ENCODE results near the gene RUSC1.

The RUSC1 gene

DNA sequence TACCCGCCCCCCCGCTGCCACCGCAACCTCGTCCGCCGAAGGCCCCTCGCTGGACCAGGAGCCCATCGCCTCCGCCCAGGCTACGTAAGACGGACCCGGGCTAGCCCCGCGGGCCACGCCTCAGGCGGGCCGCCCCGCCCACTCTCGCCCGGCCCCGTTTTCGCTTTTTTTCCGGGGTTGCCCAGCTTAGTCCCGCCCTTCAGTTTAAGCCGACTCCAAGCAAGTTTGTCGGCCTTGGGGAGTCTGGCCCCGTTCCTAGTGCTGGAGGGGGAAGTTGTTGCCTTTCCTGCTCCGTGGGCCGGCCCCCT is 3.0 kb downstream of the RUSC1 start:
- TF ChIP-seq, protein P1, sequence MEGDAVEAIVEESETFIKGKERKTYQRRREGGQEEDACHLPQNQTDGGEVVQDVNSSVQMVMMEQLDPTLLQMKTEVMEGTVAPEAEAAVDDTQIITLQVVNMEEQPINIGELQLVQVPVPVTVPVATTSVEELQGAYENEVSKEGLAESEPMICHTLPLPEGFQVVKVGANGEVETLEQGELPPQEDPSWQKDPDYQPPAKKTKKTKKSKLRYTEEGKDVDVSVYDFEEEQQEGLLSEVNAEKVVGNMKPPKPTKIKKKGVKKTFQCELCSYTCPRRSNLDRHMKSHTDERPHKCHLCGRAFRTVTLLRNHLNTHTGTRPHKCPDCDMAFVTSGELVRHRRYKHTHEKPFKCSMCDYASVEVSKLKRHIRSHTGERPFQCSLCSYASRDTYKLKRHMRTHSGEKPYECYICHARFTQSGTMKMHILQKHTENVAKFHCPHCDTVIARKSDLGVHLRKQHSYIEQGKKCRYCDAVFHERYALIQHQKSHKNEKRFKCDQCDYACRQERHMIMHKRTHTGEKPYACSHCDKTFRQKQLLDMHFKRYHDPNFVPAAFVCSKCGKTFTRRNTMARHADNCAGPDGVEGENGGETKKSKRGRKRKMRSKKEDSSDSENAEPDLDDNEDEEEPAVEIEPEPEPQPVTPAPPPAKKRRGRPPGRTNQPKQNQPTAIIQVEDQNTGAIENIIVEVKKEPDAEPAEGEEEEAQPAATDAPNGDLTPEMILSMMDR (IDR thresholded peaks at IDR 0.05; ENCODE audit: unreplicated experiment in 3 of 3) = no peak

DNA sequence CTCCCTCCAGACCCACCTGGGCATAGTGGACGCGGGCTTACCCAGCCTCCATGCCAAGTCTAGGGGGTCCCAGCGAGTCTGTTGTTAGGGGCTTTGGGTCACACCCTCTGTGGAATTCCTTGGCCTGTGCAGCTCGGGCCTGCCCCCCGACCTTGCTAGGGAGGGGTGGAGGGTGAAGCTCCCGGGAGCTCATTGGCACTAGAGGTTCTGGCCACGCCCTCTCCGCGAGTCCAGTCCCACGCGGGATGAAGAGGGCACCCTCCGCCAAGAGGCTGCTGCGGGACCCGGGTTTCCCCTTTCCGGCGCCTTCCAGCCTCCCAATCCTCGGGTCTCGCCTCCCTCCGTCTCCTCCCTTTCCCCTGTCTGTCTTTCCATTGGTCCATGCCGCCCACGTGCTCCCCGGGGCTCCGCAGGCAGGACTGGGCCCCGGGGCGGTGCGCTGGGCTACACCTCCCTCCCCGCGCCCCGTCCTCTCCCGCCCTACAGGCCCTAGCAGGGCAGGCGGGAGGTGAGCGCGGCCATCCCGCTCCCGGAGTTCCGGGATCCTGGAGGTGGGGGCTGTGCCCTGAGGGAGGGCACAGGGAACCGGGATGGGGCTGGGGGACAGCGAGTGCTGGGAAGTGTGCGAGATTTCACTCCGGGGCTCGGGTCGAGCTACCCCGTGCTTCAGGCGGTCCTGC is 3.5 kb downstream of the RUSC1 start:
- Mint-ChIP-seq H3K9me3 (no peaks in the 10 kb centered on the region), H3K27me3 (ENCODE audit: low read depth) (no peaks in the 10 kb centered on the region), H3K27ac (peak overlapping the region; percentile 59 to 96 (median 89)), H3K4me3 (peak overlapping the region; percentile 84 to 94 (median 94)), H3K36me3 (ENCODE audit: low read depth) (peaks cover 10% of the 10 kb centered on the region), H3K4me1 (peaks cover 31% of the 10 kb centered on the region)
- TF ChIP-seq, protein P1 (IDR thresholded peaks at IDR 0.05; ENCODE audit: unreplicated experiment in 3 of 3) = no peak

More for the DNA sequence above, 3.0 kb downstream of the RUSC1 start:
- Mint-ChIP-seq H3K4me3 (peak overlapping the region; percentile 84 to 94 (median 94)), H3K27ac (peak overlapping the region; percentile 59 to 96 (median 89)), H3K9me3 (no peaks in the 10 kb centered on the region), H3K27me3 (ENCODE audit: low read depth) (no peaks in the 10 kb centered on the region), H3K4me1 (peaks cover 35% of the 10 kb centered on the region), H3K36me3 (ENCODE audit: low read depth) (peaks cover 15% of the 10 kb centered on the region)

DNA sequence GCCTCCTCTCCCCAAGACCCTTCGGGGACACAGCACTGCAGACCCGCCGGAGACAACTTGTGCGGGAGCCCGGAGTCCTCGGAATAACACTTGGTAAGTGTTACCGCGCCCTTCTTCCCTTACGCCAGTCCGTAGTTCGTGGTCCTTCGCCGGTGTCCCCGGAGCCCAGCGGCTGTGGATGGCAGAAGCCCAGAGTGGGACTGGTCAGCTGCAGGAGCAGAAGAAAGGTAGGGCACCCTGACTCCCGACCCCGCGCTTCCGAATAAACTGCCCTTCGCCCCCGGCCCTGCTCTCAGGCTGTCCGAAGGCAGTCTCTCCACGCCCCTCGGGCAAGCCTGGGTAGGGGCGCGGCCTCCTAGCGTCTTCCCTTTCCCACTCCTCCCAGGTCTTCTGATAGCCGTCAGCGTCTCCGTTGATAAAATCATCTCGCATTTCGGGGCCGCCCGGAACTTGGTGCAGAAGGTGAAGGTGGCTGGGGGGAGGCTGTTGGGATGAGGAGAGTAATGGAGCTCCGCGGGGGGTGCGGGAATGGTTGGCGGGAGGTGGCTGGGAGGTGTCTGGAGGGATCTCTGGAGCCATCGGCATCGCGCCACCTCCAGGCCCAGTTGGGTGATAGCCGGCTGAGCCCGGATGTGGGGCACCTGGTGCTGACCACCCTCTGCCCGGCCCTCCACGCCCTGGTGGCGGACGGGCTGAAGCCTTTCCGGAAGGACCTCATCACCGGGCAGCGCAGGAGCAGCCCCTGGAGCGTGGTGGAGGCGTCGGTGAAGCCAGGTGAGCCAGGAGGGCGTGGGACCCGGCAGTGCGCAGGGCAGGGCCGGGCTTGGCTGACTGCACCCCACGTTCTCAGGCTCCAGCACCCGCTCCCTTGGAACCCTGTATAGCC is 4.3 kb downstream of the RUSC1 start:
- peaks cover 11% of the 10 kb centered on the region for H3K36me3 Mint-ChIP-seq (ENCODE audit: low read depth)
- H3K9me3 Mint-ChIP-seq = no peaks in the 10 kb centered on the region
- H3K27ac Mint-ChIP-seq = peak overlapping the region in 2 of 3 experiments; percentile 78 to 90

DNA sequence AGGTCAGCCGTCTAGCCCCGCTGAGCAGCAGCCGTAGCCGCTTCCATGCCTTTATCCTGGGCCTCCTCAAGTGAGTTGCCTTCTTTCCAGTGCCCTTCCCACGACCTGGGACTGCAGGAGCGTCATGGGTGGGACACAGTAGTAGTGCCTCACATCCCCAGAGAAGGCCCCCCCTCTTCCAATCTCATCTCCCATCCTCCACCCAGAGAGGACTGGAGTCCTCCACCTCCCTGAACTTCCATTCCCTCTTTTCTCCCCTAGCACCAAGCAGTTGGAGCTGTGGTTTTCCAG is 4.9 kb downstream of the RUSC1 start:
- no peaks in the 10 kb centered on the region for H3K27me3 Mint-ChIP-seq (ENCODE audit: low read depth)
- peaks cover 21% of the 10 kb centered on the region for H3K4me1 Mint-ChIP-seq
- H3K36me3 Mint-ChIP-seq (ENCODE audit: low read depth) = peaks cover 17% of the 10 kb centered on the region
- peak overlapping the region; percentile 84 to 94 (median 94) for H3K4me3 Mint-ChIP-seq
- H3K27ac Mint-ChIP-seq = peak overlapping the region in 2 of 3 experiments; percentile 6 to 45
- TF ChIP-seq, protein P1 (IDR thresholded peaks at IDR 0.05; ENCODE audit: unreplicated experiment in 3 of 3) = no peak
- H3K9me3 Mint-ChIP-seq = no peaks in the 10 kb centered on the region

More for the DNA sequence above, 4.3 kb downstream of the RUSC1 start:
- H3K4me1 Mint-ChIP-seq = peaks cover 27% of the 10 kb centered on the region
- TF ChIP-seq, protein P1 (IDR thresholded peaks at IDR 0.05; ENCODE audit: unreplicated experiment in 3 of 3) = peak; percentile 41 to 57 (median 42)
- H3K4me3 Mint-ChIP-seq = peak overlapping the region; percentile 84 to 94 (median 94)
- H3K27me3 Mint-ChIP-seq (ENCODE audit: low read depth) = no peaks in the 10 kb centered on the region

DNA sequence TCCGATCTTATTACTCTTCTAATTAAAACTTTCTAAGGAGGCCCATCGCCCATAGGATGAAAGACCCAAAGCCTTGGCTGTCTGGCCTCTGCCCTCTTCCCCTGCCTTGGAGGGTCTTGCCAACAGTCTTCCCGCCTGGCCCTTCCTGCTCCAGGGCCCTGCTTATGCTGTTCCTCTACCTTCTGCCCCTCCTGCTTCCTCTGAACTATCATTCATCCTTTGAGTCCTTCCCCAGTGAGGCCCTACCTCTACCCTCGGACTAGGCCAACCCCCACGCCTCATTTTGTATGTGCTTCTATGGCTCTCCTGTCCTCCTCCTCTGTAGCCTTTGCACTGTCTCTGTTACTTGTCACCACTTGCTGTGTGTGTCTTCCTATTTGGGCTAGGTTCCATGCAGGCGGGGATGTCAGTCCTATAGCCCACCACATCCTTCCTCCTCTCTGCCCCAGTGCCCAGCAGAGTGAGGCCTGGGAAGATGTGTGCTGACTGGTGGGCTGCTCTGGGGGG is 5.4 kb downstream of the RUSC1 start:
- Mint-ChIP-seq H3K4me3 (peak overlapping the region; percentile 84 to 94 (median 94)), H3K9me3 (no peaks in the 10 kb centered on the region), H3K27ac (peak overlapping the region in 2 of 3 experiments; percentile 6 to 45), H3K4me1 (peaks cover 17% of the 10 kb centered on the region), H3K36me3 (ENCODE audit: low read depth) (peaks cover 22% of the 10 kb centered on the region), H3K27me3 (ENCODE audit: low read depth) (no peaks in the 10 kb centered on the region)
- TF ChIP-seq, protein P1 (IDR thresholded peaks at IDR 0.05; ENCODE audit: unreplicated experiment in 3 of 3) = no peak
